Prostate gland (tissue), 2 donors: ENCODE measurements around the gene TRPM6. TPM values are rescaled to one million over a fixed set of nuclear protein-coding genes. Genes with fewer than 3 reads are reported as not detected.

Source experiments
- DNase-seq: peaks from one replicate; pipeline ENCODE4 v3.0.0-alpha.2; 2019; ENCODE audit warnings: low spot score
- H3K27ac ChIP-seq, 2 donors: fragments of 200-600 bp; sonication (generic); 2 replicates each; pipeline ENCODE4 v1.5.1; 2017 to 2019
- H3K27me3 ChIP-seq: fragments of 200-600 bp; sonication (generic); replicated peaks from 2 replicates; pipeline ENCODE4 v1.5.1; 2019; ENCODE audit not compliant: insufficient read depth
- H3K36me3 ChIP-seq, 2 donors: fragments of 200-600 bp; sonication (generic); 1 replicate in 1 of 2; 2 replicates in 1 of 2; pipeline versions ENCODE4 v1.5.1 to v1.8.1; 2017 to 2019
- H3K4me1 ChIP-seq: fragments of 200-600 bp; sonication (generic); replicated peaks from 2 replicates; pipeline ENCODE4 v1.5.1; 2019
- H3K4me3 ChIP-seq, 2 donors: fragments of 200-600 bp; sonication (generic); 2 replicates each; pipeline ENCODE4 v1.5.1; 2017 to 2019
- H3K9me3 ChIP-seq: fragments of 200-600 bp; sonication (generic); 2 replicates; pipeline ENCODE4 v1.5.1; 2017
- POLR2A ChIP-seq: fragments of 450-650 bp; IDR thresholded peaks from one replicate; pipeline ENCODE4 v1.6.1; 2016; ENCODE audit warnings: antibody characterized with exemption, mild to moderate bottlenecking
- POLR2AphosphoS5 ChIP-seq: sonication (generic); formaldehyde crosslinking; IDR thresholded peaks from one replicate; pipeline ENCODE4 v1.6.1; 2017; ENCODE audit warnings: antibody characterized with exemption
- WGBS: methylation state at CpG from one replicate; pipeline ENCODE4 v1.1.5; 2018; 5-methylcytosine and 5-hydroxymethylcytosine counted together
- intact Hi-C: fragments of 100-400 bp; cut with DNase I; formaldehyde crosslinking; loops from one replicate; pipeline ENCODE4 v1.14.2; 2022
- total RNA-seq, 2 donors: library from RNA; depleted of rRNA; stranded (reverse); fragments of >200 nt; gene quantifications; one replicate each; pipeline ENCODE4 v1.1.0, GENCODE V29; 2016
- TF ChIP-seq, protein P1 (sequence below), 4 experiments: fragments of 200-600 bp in 2 of 4; fragments of 450-650 bp in 2 of 4; sonication (generic) in 2 of 4; IDR thresholded peaks; 1 replicate in 3 of 4; 2 replicates in 1 of 4; pipeline ENCODE4 v1.5.1; 2016 to 2019; ENCODE audit warnings: antibody characterized with exemption in 4 of 4, mild to moderate bottlenecking in 2 of 4, moderate library complexity in 2 of 4

The TRPM6 gene
- total RNA-seq, 2 donors from 2014 or later, result 0.36 to 4.7 TPM

DNA sequence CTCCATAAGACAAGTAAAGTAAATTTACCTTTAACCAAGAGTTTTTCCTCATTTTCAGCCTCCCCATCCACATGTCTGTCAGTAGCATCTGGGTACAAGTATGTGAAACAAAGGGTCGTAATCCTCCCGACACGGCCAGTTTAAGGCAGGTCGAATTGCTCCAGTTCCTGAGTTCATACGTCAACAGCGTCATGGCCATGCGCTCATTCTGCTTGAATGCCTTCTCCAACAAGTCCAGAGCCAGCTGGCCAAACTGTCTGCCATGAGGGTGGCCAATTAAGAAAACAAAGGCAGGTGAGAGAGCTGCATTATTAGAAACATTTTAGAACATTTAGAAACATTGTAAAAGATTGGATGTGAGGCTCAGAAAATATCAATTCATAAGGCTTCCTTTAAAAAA, 87.5 kb downstream of the TRPM6 start:
- DNase-seq, result no peak
- WGBS, result 76% methylated on average over 7 of the region's 7 CpGs
- H3K4me1 ChIP-seq, result no peaks in the 10 kb centered on the region
- TF ChIP-seq POLR2AphosphoS5 (no peak), POLR2A (no peak)
- TF ChIP-seq, protein P1, sequence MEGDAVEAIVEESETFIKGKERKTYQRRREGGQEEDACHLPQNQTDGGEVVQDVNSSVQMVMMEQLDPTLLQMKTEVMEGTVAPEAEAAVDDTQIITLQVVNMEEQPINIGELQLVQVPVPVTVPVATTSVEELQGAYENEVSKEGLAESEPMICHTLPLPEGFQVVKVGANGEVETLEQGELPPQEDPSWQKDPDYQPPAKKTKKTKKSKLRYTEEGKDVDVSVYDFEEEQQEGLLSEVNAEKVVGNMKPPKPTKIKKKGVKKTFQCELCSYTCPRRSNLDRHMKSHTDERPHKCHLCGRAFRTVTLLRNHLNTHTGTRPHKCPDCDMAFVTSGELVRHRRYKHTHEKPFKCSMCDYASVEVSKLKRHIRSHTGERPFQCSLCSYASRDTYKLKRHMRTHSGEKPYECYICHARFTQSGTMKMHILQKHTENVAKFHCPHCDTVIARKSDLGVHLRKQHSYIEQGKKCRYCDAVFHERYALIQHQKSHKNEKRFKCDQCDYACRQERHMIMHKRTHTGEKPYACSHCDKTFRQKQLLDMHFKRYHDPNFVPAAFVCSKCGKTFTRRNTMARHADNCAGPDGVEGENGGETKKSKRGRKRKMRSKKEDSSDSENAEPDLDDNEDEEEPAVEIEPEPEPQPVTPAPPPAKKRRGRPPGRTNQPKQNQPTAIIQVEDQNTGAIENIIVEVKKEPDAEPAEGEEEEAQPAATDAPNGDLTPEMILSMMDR (IDR thresholded peaks at IDR 0.05), result no peak
- H3K27me3 ChIP-seq, result no peaks in the 10 kb centered on the region
- H3K9me3 ChIP-seq, result no peaks in the 10 kb centered on the region
- intact Hi-C loops, result no loop called here
- no peaks in the 10 kb centered on the region for H3K36me3 ChIP-seq
- H3K27ac ChIP-seq, result no peak overlapping the region
- H3K4me3 ChIP-seq, result no peak overlapping the region

DNA sequence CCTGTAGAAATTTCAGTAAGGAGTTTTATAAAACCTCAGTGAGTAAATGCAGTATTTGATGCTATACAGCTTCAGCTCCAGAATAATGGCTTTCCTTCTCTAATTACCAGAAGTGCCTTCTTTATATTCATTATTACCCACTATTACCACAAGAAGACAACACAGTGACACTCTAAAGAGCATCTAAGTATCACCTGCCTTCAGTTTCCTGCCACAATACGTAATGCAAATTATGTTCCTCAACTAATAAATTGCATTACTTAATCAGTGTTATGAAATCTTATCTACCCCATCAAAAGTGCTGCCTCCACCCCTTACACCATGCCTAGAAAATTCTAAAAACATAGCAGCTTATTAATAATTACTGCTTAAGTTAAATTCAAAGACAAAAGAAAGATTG, 91.9 kb downstream of the TRPM6 start:
- TF ChIP-seq, protein P1 (IDR thresholded peaks at IDR 0.05), result no peak
- TF ChIP-seq POLR2A (no peak), POLR2AphosphoS5 (no peak)

DNA sequence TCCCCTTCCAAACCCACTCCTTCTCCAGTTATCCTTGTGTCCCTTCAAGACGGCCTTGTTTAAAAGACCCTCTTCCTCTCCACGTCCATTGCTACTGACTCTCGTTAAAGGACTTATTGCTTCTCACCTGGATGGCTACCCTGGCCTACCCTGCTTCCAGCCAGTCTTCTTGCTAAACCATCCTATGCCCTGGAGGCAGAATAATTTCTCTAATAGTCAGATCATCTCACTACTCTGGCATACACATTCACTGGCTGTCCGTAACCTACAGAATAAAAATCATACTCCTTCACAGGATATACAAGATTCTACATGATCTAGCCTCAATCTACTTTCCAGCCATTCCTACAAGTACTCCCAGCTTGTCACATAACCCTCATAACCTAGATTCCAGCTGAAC, 92.6 kb downstream of the TRPM6 start:
- 91% methylated on average over 4 of the region's 4 CpGs for WGBS
- H3K4me3 ChIP-seq, result no peak overlapping the region
- no peaks in the 10 kb centered on the region for H3K27me3 ChIP-seq
- intact Hi-C loops, result no loop called here
- no peaks in the 10 kb centered on the region for H3K4me1 ChIP-seq
- H3K27ac ChIP-seq, result no peak overlapping the region
- H3K36me3 ChIP-seq, result no peaks in the 10 kb centered on the region
- DNase-seq, result no peak
- TF ChIP-seq, protein P1 (IDR thresholded peaks at IDR 0.05), result no peak
- TF ChIP-seq POLR2A, result no peak
- TF ChIP-seq POLR2AphosphoS5, result no peak
- no peaks in the 10 kb centered on the region for H3K9me3 ChIP-seq

More for the DNA sequence above, 91.9 kb downstream of the TRPM6 start:
- Histone ChIP-seq H3K27ac (no peak overlapping the region), H3K27me3 (no peaks in the 10 kb centered on the region), H3K9me3 (no peaks in the 10 kb centered on the region), H3K36me3 (no peaks in the 10 kb centered on the region), H3K4me1 (no peaks in the 10 kb centered on the region), H3K4me3 (no peak overlapping the region)
- intact Hi-C loops, result no loop called here
- 90% methylated on average over 1 of the region's 1 CpG for WGBS
- DNase-seq, result no peak

DNA sequence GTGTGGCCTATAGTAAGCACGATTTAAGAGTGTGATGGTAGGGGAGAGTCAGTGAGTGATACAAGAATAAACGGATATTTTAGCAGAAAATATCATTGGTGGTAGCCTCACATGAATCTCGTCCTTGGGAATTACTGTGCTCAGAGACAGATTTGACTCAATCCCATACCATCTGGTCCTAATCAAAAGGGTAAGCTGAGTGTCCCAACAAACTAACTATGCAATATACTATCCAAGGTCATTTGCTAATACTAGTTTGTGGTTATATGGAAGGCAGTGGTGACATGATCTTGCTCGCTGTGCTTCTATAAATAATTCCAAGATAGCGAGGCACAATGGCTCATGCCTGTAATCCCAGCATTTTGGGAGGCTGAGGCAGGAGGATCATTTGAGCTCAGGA, 103.2 kb downstream of the TRPM6 start:
- intact Hi-C loops, result no loop called here
- Histone ChIP-seq H3K4me3 (no peak overlapping the region), H3K36me3 (no peaks in the 10 kb centered on the region), H3K9me3 (no peaks in the 10 kb centered on the region), H3K4me1 (no peaks in the 10 kb centered on the region), H3K27me3 (no peaks in the 10 kb centered on the region), H3K27ac (no peak overlapping the region)
- WGBS, result 86% methylated on average over 5 of the region's 5 CpGs
- TF ChIP-seq, protein P1 (IDR thresholded peaks at IDR 0.05), result no peak
- TF ChIP-seq POLR2AphosphoS5, result no peak
- TF ChIP-seq POLR2A, result no peak
- DNase-seq, result no peak

DNA sequence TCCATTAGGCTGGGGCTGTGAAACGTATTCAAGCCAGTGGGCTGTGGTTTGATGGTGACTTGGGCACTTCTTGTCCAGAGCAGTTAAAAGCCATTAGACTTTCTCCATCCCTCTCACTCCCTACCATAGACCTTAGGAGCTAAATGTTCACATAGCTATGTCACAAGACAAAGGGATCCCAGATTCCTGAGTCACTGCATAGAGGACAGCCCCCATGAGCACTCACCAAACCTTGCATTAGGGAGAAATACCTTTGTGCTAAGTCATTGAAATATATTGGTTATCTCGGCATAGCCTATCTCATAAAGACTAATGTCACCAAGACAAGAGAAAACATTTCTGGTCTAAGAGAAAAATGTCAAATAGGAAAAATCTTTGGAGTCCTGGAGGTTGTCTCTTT, 104.3 kb downstream of the TRPM6 start:
- Histone ChIP-seq H3K4me1 (no peaks in the 10 kb centered on the region), H3K27ac (no peak overlapping the region), H3K9me3 (no peaks in the 10 kb centered on the region), H3K4me3 (no peak overlapping the region), H3K27me3 (no peaks in the 10 kb centered on the region), H3K36me3 (no peaks in the 10 kb centered on the region)
- DNase-seq, result no peak
- TF ChIP-seq POLR2A (no peak), POLR2AphosphoS5 (no peak)
- TF ChIP-seq, protein P1 (IDR thresholded peaks at IDR 0.05), result no peak
- WGBS, result 70% methylated on average over 2 of the region's 2 CpGs
- intact Hi-C loops, result no loop called here
